Caco-2 (cell line): ENCODE measurements around the gene IFITM2. TPM values are rescaled to one million over a fixed set of nuclear protein-coding genes. Genes with fewer than 3 reads are reported as not detected.
"Not testable (repeated sequence)": the region's sequence is repeated elsewhere in the genome, so short reads cannot be mapped to it uniquely, and the experiment has no call there.

Source experiments
- BruUV-seq: library from RNA; stranded (reverse); fragments of 400-500 nt; replicated peaks from 2 replicates; lab custom pipeline; 2021; lab: Mats Ljungman, UMichigan
- CTCF ChIA-PET: fragments of 300-600 bp; sonication (Branson Sonifier 250); formaldehyde crosslinking; loops from one replicate; lab custom pipeline; 2022; ENCODE audit warnings: antibody characterized with exemption; lab: Charles Lee
- POLR2A ChIA-PET: fragments of 300-600 bp; sonication (Branson Sonifier 250); formaldehyde crosslinking; loops from one replicate; lab custom pipeline; 2022; ENCODE audit warnings: antibody characterized with exemption; lab: Charles Lee
- DNase-seq, 2 experiments: peaks; one replicate each; pipeline versions ENCODE4 v3.0.0 to v3.0.0-alpha.2; 2020 to 2022
- H3K27me3 ChIP-seq: replicated peaks from 2 replicates; pipeline ENCODE4 v1.6.0; 2011; ENCODE audit warnings: low read length; ENCODE audit not compliant: control insufficient read depth, insufficient read depth
- H3K36me3 ChIP-seq: 2 replicates; pipeline ENCODE4 v1.5.1; 2011; ENCODE audit warnings: low read length; ENCODE audit not compliant: control insufficient read depth, insufficient read depth
- H3K4me1 ChIP-seq: fragments of 250-450 bp; sonication (Bioruptor Pico); 2 replicates; pipeline ENCODE4 v1.5.1; 2020; ENCODE audit warnings: mild to moderate bottlenecking
- H3K4me3 ChIP-seq: 2 replicates; pipeline ENCODE4 v1.5.1; 2011; ENCODE audit warnings: low read depth, mild to moderate bottlenecking, control low read depth, low read length
- H3K9me3 ChIP-seq: fragments of 250-450 bp; sonication (Bioruptor Pico); 2 replicates; pipeline ENCODE4 v1.5.1; 2020; ENCODE audit warnings: mild to moderate bottlenecking, moderate library complexity
- H3K27ac Mint-ChIP-seq: one replicate; pipeline ENCODE4 v1.8.0; 2022; ENCODE audit warnings: mixed read lengths; ENCODE audit not compliant: unreplicated experiment
- H3K27me3 Mint-ChIP-seq: one replicate; pipeline ENCODE4 v1.8.0; 2022; ENCODE audit warnings: mixed read lengths; ENCODE audit not compliant: insufficient read depth, unreplicated experiment
- H3K36me3 Mint-ChIP-seq: one replicate; pipeline ENCODE4 v1.8.0; 2022; ENCODE audit warnings: mild to moderate bottlenecking, mixed read lengths; ENCODE audit not compliant: insufficient read depth, unreplicated experiment
- H3K4me1 Mint-ChIP-seq: one replicate; pipeline ENCODE4 v1.8.0; 2022; ENCODE audit warnings: low read depth, mixed read lengths; ENCODE audit not compliant: unreplicated experiment
- H3K4me3 Mint-ChIP-seq: one replicate; pipeline ENCODE4 v1.8.0; 2022; ENCODE audit warnings: mild to moderate bottlenecking, moderate library complexity, mixed read lengths; ENCODE audit not compliant: unreplicated experiment
- H3K9me3 Mint-ChIP-seq: one replicate; pipeline ENCODE4 v1.8.0; 2022; ENCODE audit warnings: mixed read lengths; ENCODE audit not compliant: unreplicated experiment
- CTCF ChIP-seq, 2 experiments: fragments of 200-600 bp in 1 of 2; IDR thresholded peaks; 1 replicate in 1 of 2; 2 replicates in 1 of 2; pipeline versions ENCODE4 v1.5.1 to v1.8.0; 2011 to 2022; ENCODE audit warnings: antibody characterized with exemption in 1 of 2, control low read depth in 1 of 2, inconsistent platforms in 1 of 2, low read depth in 1 of 2, low read length in 1 of 2, mild to moderate bottlenecking in 1 of 2, moderate library complexity in 1 of 2; ENCODE audit not compliant: insufficient read depth in 1 of 2, severe bottlenecking in 1 of 2, unreplicated experiment in 1 of 2
- intact Hi-C: fragments of 100-400 bp; cut with micrococcal nuclease; formaldehyde crosslinking; loops from one replicate; pipeline ENCODE4 v1.10.0; 2022; ENCODE audit not compliant: unreplicated experiment
- total RNA-seq: library from RNA; stranded (reverse); gene quantifications from 2 replicates; pipeline ENCODE4 v1.2.3, GENCODE V29; 2022

Gene IFITM2
- total RNA-seq, 1 experiment from 2014 or later = 7.3 TPM

GRCh38 chr11:331358-332060, 23.9 kb downstream of the IFITM2 start:
- TF ChIP-seq CTCF (IDR thresholded peaks at IDR 0.05; ENCODE audit: insufficient read depth in 1 of 2, low read depth in 1 of 2, low read length in 1 of 2, severe bottlenecking in 1 of 2, unreplicated experiment in 1 of 2) = no peak
- no peak for DNase-seq
- no peaks in the 10 kb centered on the region for H3K36me3 ChIP-seq
- Mint-ChIP-seq H3K27ac (no peak overlapping the region), H3K4me3 (no peak overlapping the region), H3K27me3 (no peaks in the 10 kb centered on the region), H3K9me3 (no peaks in the 10 kb centered on the region), H3K36me3 (peaks cover 14% of the 10 kb centered on the region), H3K4me1 (peaks cover 29% of the 10 kb centered on the region)
- H3K9me3 ChIP-seq = peaks cover 10% of the 10 kb centered on the region; the same call in 1 of the 2 replicates
- no peaks in the 10 kb centered on the region for H3K27me3 ChIP-seq
- no TSS peak for BruUV-seq
- ChIA-PET CTCF (no interaction called here), POLR2A (no interaction called here)
- H3K4me3 ChIP-seq = no peak overlapping the region
- intact Hi-C loops = no loop called here
- H3K4me1 ChIP-seq = peaks cover 34% of the 10 kb centered on the region

- Mint-ChIP-seq H3K36me3 (peaks cover 9% of the 10 kb centered on the region), H3K4me3 (no peak overlapping the region), H3K27me3 (no peaks in the 10 kb centered on the region), H3K9me3 (no peaks in the 10 kb centered on the region), H3K4me1 (peaks cover 34% of the 10 kb centered on the region), H3K27ac (no peak overlapping the region)
- Histone ChIP-seq H3K27me3 (no peaks in the 10 kb centered on the region), H3K4me3 (no peak overlapping the region), H3K4me1 (peaks cover 37% of the 10 kb centered on the region), H3K36me3 (no peaks in the 10 kb centered on the region), H3K9me3 (peaks cover 10% of the 10 kb centered on the region; the same call in 1 of the 2 replicates)
- intact Hi-C loops = no loop called here
- no peak for DNase-seq
- CTCF ChIA-PET = no interaction called here
- POLR2A ChIA-PET = no interaction called here
- no TSS peak for BruUV-seq
- no peak for TF ChIP-seq CTCF (IDR thresholded peaks at IDR 0.05; ENCODE audit: insufficient read depth in 1 of 2, low read depth in 1 of 2, low read length in 1 of 2, severe bottlenecking in 1 of 2, unreplicated experiment in 1 of 2)
Observed at GRCh38 chr11:332651-333480, 25.2 kb downstream of the IFITM2 start.

- DNase-seq, H3K4me3 ChIP-seq, H3K27me3 ChIP-seq, H3K36me3 Mint-ChIP-seq, H3K27me3 Mint-ChIP-seq, H3K9me3 Mint-ChIP-seq, H3K36me3 ChIP-seq, BruUV-seq, intact Hi-C loops: not testable (repeated sequence)
- H3K4me3 Mint-ChIP-seq = peak overlapping the region; percentile 48
- peaks cover 34% of the 10 kb centered on the region for H3K4me1 Mint-ChIP-seq
- peak overlapping the region; percentile 62 for H3K27ac Mint-ChIP-seq
- Histone ChIP-seq H3K4me1 (peaks cover 37% of the 10 kb centered on the region), H3K9me3 (peaks cover 10% of the 10 kb centered on the region; the same call in 1 of the 2 replicates)
- CTCF ChIA-PET = interaction anchor here (1.1 kb wide), 1 partner anchor 83 kb away, joined by 3 read pairs; no protein-coding TSS in a partner anchor
- POLR2A ChIA-PET = interaction anchor here (1.0 kb wide), 1 partner anchor 22 kb away, joined by 4 read pairs; no protein-coding TSS in a partner anchor
Observed at GRCh38 chr11:333616-334263, 26.1 kb downstream of the IFITM2 start.
